Loucy (cell line): Measurements from ENCODE around the gene SYMPK.
A peak's percentile ranks its signal among the peaks of the same experiment; 100 is the strongest.

Experiments used
- CTCF ChIP-seq: fragments of 200-600 bp; sonication (generic); conservative IDR thresholded peaks from 2 replicates; pipeline ENCODE4 v1.5.1; 2014; ENCODE audit warnings: mild to moderate bottlenecking, antibody characterized with exemption, low read length
- EZH2phosphoT487 ChIP-seq: fragments of 200-600 bp; IDR thresholded peaks from 2 replicates; pipeline ENCODE4 v1.6.1; 2018; ENCODE audit warnings: antibody characterized with exemption, mild to moderate bottlenecking, moderate library complexity, borderline replicate concordance

- TF ChIP-seq EZH2phosphoT487 (no peak), CTCF (peak; percentile 81)
These were observed 92.5 kb downstream of the SYMPK start for GRCh38 chr19:45770192-45771101.
